Measurements from ENCODE around the gene ARHGAP4.

DNA sequence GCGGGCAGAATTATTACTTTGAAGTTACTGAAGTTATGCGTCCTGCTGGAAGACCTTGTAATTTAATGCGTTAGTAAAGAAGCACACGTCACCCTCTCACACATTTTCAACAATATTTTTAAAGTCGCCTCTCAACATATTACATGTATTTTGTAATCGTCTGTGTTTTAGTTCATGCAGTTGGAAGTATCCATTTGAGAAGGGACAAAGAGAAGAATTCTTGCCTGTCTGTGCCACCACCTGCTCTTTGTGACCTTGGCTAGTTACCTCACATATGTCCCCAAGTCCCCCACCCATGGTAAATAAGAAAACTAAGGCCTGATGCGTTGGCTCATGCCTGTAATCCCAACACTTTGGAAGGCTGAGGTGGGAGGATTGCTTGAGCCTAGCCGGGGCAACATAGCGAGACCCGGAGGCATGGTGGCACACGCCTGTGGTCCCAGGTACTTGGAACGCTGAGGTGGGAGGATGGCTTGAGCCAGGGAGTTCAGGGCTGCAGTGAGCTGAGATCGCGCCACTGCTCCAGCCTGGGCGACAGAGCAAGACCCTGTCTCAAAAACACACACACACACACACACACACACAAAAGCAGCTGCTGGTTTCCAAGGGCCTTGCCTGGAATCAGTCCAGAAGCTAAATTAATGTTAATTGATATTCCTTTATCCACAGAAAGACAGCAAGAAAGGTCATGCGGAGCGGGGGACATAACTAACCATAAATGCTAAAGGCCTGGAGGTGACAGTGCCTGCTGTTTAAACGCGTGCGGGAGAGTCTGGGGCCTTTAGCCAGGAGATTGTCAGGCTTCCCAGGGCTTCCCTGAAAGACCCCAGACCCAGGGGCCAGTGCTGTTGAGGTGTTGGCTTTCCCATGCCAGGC is 47.3 kb upstream of the ARHGAP4 start:
- TF ChIP-seq TAF1 (IDR thresholded peaks at IDR 0.05; ENCODE audit: borderline replicate concordance, low read depth, low read length) = no peak
- no peak for TF ChIP-seq POLR2A (IDR thresholded peaks at IDR 0.05; ENCODE audit: low read depth, low read length)
- 0 out of 2 replicates have a peak, but pooled peaks have one; percentile 4 for TF ChIP-seq POLR2AphosphoS5 (IDR thresholded peaks at IDR 0.05; ENCODE audit: low read depth, low read length)
